Neural cell (in vitro differentiated cells): ENCODE results near the gene MAPK1. TPM values are rescaled to one million over a fixed set of nuclear protein-coding genes. Genes with fewer than 3 reads are reported as not detected.
"Not testable (repeated sequence)": the region's sequence is repeated elsewhere in the genome, so short reads cannot be mapped to it uniquely, and the experiment has no call there.

Source experiments
- H2AFZ ChIP-seq: fragments of 200-600, 300-800 bp; sonication (generic), shearing (Covaris generic); 2 replicates; pipeline ENCODE4 v1.6.0; 2014; ENCODE audit warnings: low read depth, mild to moderate bottlenecking, antibody characterized with exemption, low read length, moderate library complexity
- H3F3A ChIP-seq: fragments of 200-600 bp; shearing (Covaris generic); 2 replicates; pipeline ENCODE4 v1.6.1; 2016; ENCODE audit warnings: mild to moderate bottlenecking, moderate library complexity, mixed read lengths, antibody characterized with exemption, low read length; ENCODE audit not compliant: insufficient read depth, poor library complexity, severe bottlenecking
- H3K27ac ChIP-seq: fragments of 200-600, 300-800 bp; sonication (generic), shearing (Covaris generic); 2 replicates; pipeline ENCODE4 v1.5.1; 2014; ENCODE audit warnings: mild to moderate bottlenecking, low read length, moderate library complexity
- H3K27me3 ChIP-seq: fragments of 300-800, 200-600 bp; sonication (generic), shearing (Covaris generic); 2 replicates; pipeline ENCODE4 v1.6.0; 2014; ENCODE audit warnings: mild to moderate bottlenecking, low read depth, low read length, moderate library complexity; ENCODE audit not compliant: insufficient read depth
- H3K36me3 ChIP-seq: fragments of 300-800, 200-600 bp; sonication (generic), shearing (Covaris generic); 2 replicates; pipeline ENCODE4 v1.5.1; 2014; ENCODE audit warnings: mild to moderate bottlenecking, antibody characterized with exemption, low read length, moderate library complexity; ENCODE audit not compliant: insufficient read depth
- H3K4me2 ChIP-seq: fragments of 300-800, 200-600 bp; sonication (generic), shearing (Covaris generic); 2 replicates; pipeline ENCODE4 v1.6.0; 2014; ENCODE audit warnings: mild to moderate bottlenecking, low read length
- H3K4me3 ChIP-seq: fragments of 300-800, 200-600 bp; sonication (generic), shearing (Covaris generic); 2 replicates; pipeline ENCODE4 v1.5.1; 2014; ENCODE audit warnings: mild to moderate bottlenecking, low read length, moderate library complexity
- H3K79me2 ChIP-seq: fragments of 200-600 bp; shearing (Covaris generic); replicated peaks from 2 replicates; pipeline ENCODE4 v1.6.0; 2014; ENCODE audit warnings: mild to moderate bottlenecking, low read length, moderate library complexity; ENCODE audit not compliant: insufficient read depth
- H3K9ac ChIP-seq: fragments of 300-800, 200-600 bp; sonication (generic), shearing (Covaris generic); 2 replicates; pipeline ENCODE4 v1.6.1; 2016; ENCODE audit warnings: mild to moderate bottlenecking, low read length, mixed read lengths
- H3K9me2 ChIP-seq: fragments of 200-600 bp; shearing (Covaris generic); 2 replicates; pipeline ENCODE4 v1.6.1; 2016; ENCODE audit warnings: mild to moderate bottlenecking, low read length, mixed read lengths; ENCODE audit not compliant: insufficient read depth
- H3K9me3 ChIP-seq: fragments of 200-600, 300-800 bp; sonication (generic), shearing (Covaris generic); 2 replicates; pipeline ENCODE4 v1.6.1; 2016; ENCODE audit warnings: mild to moderate bottlenecking, mixed run types, low read length, moderate library complexity, mixed read lengths
- H4K20me1 ChIP-seq: fragments of 200-600 bp; shearing (Covaris generic); 2 replicates; pipeline ENCODE4 v1.6.1; 2016; ENCODE audit warnings: mild to moderate bottlenecking, mixed run types; ENCODE audit not compliant: insufficient read depth
- EP300 ChIP-seq: fragments of 450-650 bp; conservative IDR thresholded peaks from 2 replicates; pipeline ENCODE4 v1.6.1; 2014; ENCODE audit warnings: antibody characterized with exemption, mild to moderate bottlenecking, moderate library complexity; ENCODE audit not compliant: poor library complexity, severe bottlenecking
- EZH2 ChIP-seq: fragments of 200-600, 300-800 bp; shearing (Covaris generic), sonication (generic); IDR thresholded peaks from 2 replicates; pipeline ENCODE4 v1.6.1; 2014; ENCODE audit warnings: antibody characterized with exemption, low read length, borderline replicate concordance, mild to moderate bottlenecking; ENCODE audit not compliant: insufficient read depth, poor library complexity, severe bottlenecking
- MXI1 ChIP-seq: fragments of 450-650 bp; conservative IDR thresholded peaks from 2 replicates; pipeline ENCODE4 v1.6.1; 2014; ENCODE audit warnings: antibody characterized with exemption, mild to moderate bottlenecking; ENCODE audit not compliant: poor library complexity, severe bottlenecking
- POLR2AphosphoS5 ChIP-seq: IDR thresholded peaks from 2 replicates; pipeline ENCODE4 v1.6.1; 2012
- RAD21 ChIP-seq: fragments of 450-650 bp; conservative IDR thresholded peaks from 2 replicates; pipeline ENCODE4 v1.6.1; 2014; ENCODE audit warnings: antibody characterized with exemption, mild to moderate bottlenecking, moderate library complexity
- SMC3 ChIP-seq: fragments of 450-650 bp; conservative IDR thresholded peaks from 2 replicates; pipeline ENCODE4 v1.6.1; 2014; ENCODE audit warnings: antibody characterized with exemption, mild to moderate bottlenecking, moderate library complexity; ENCODE audit not compliant: poor library complexity
- TAF1 ChIP-seq: IDR thresholded peaks from 2 replicates; pipeline ENCODE4 v1.6.1; 2012; ENCODE audit warnings: low read depth
- polyA plus RNA-seq: library from polyadenylated mRNA; depleted of rRNA; stranded (reverse); fragments of >200 nt; gene quantifications from 2 replicates; pipeline ENCODE4 v1.2.3, GENCODE V29; 2014
- TF ChIP-seq, protein P1 (sequence below): fragments of 450-650 bp; IDR thresholded peaks from 2 replicates; pipeline ENCODE4 v1.5.1; 2014; ENCODE audit warnings: antibody characterized with exemption, mild to moderate bottlenecking, moderate library complexity; ENCODE audit not compliant: poor library complexity, severe bottlenecking
- TF ChIP-seq, protein P2 (sequence below): IDR thresholded peaks from 2 replicates; pipeline ENCODE4 v1.6.1; 2012; ENCODE audit warnings: borderline replicate concordance

Gene MAPK1
- polyA plus RNA-seq, 1 donor from 2014 or later = 43.3 TPM

DNA sequence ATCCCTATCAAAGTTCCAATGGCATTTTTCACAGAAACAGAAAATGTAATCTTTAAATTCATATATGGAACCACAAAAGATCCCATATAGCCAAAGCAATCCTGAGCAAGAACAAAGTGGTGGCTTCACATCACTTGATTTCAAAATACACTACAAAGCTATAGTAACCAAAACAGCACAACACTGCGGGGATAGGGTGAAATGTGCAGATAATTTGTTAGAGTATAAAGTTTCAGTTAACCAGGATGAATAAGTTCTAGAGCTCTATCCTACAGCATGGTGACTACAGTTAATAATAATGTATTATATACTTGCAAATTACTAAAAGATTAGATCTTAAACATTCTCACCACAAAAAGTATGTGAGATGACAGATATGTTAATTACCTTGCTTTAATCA, 55.5 kb downstream of the MAPK1 start:
- Histone ChIP-seq H3K9me2 (no peaks in the 10 kb centered on the region), H2AFZ (no peak overlapping the region), H3K9ac (no peak overlapping the region), H3F3A (no peaks in the 10 kb centered on the region), H3K9me3 (no peaks in the 10 kb centered on the region), H3K79me2 (peaks cover 52% of the 10 kb centered on the region), H3K4me2 (no peak overlapping the region), H3K4me3 (no peak overlapping the region), H3K27me3 (no peaks in the 10 kb centered on the region), H3K36me3 (no peaks in the 10 kb centered on the region), H4K20me1 (no peaks in the 10 kb centered on the region), H3K27ac (no peak overlapping the region)
- TF ChIP-seq RAD21 (no peak), EP300 (no peak), POLR2AphosphoS5 (no peak)

DNA sequence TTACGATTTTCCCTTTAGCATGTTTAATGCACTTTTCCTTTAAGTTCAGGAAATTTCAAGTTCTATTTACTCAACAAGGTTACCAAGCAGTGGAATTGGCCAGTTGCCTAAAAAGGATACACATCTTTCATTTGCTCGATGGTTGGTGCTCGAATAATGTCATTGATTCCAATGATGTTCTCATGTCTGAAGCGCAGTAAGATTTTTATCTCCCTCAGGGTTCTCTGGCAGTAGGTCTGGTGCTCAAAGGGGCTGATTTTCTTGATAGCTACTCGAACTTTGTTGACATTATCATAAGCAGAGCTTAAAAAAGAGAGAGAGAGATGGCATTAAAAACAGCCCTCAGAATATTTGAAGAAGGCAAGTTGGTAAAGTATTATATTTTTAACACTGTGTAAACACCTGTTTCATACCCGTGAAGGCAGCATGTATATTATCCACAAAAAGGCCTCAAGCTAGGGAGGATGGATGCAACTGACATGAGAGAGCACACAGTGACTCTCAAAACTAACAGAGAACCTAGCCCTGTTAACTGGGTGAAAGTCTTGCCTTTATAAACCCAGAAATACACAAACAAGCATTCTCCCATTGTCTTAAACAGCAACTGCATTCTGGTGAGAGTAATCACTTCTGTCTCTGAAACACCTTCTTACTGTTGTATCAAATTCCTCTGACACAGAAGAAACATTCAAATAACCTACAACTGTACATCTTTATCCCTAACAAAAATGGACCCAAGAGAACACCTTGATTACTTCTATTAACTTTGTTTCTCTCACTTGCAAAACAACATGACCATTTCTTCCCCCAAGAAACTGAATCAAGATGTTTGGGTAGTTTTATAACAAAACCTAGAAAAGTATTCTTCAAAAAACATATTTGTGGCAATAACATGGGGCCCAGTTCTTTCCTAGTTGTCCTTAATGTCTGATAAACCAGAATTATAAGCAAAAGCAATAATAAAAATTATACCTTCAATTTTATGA, 59.6 kb downstream of the MAPK1 start:
- H3K36me3 ChIP-seq = no peaks in the 10 kb centered on the region
- peaks cover 41% of the 10 kb centered on the region for H3K79me2 ChIP-seq

DNA sequence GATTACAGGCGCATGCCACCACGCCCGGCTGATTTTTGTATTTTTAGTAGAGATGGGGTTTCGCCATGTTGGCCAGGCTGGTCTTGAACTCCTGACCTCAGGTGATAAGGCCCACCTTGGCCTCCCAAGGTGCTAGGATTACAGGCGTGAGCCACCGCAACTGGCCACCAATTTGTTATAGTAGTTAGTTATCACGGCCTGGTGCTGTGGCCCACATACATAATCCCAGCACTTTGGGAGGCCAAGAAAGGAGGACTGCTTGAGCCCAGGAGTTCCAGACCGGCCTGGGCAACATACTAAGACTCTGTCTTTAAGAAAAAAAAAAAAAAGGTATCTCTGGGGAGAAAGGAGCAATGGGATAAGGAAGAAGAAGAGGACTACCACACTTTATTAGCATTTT, 62.1 kb downstream of the MAPK1 start:
- not testable (repeated sequence) for H3F3A ChIP-seq, H3K9me2 ChIP-seq, H3K4me3 ChIP-seq, H3K9ac ChIP-seq, H3K27me3 ChIP-seq, H3K36me3 ChIP-seq, H3K9me3 ChIP-seq, H2AFZ ChIP-seq, H3K4me2 ChIP-seq, H3K27ac ChIP-seq, H4K20me1 ChIP-seq
- H3K79me2 ChIP-seq = peaks cover 18% of the 10 kb centered on the region

More for the DNA sequence above, 59.6 kb downstream of the MAPK1 start:
- no peaks in the 10 kb centered on the region for H4K20me1 ChIP-seq
- no peak overlapping the region for H3K27ac ChIP-seq
- no peak overlapping the region for H2AFZ ChIP-seq
- no peaks in the 10 kb centered on the region for H3K9me3 ChIP-seq
- H3K4me3 ChIP-seq = no peak overlapping the region
- H3K9ac ChIP-seq = no peak overlapping the region
- TF ChIP-seq EP300 (no peak), RAD21 (no peak), SMC3 (no peak), POLR2AphosphoS5 (no peak), MXI1 (no peak), TAF1 (no peak), EZH2 (no peak)
- TF ChIP-seq, protein P1, sequence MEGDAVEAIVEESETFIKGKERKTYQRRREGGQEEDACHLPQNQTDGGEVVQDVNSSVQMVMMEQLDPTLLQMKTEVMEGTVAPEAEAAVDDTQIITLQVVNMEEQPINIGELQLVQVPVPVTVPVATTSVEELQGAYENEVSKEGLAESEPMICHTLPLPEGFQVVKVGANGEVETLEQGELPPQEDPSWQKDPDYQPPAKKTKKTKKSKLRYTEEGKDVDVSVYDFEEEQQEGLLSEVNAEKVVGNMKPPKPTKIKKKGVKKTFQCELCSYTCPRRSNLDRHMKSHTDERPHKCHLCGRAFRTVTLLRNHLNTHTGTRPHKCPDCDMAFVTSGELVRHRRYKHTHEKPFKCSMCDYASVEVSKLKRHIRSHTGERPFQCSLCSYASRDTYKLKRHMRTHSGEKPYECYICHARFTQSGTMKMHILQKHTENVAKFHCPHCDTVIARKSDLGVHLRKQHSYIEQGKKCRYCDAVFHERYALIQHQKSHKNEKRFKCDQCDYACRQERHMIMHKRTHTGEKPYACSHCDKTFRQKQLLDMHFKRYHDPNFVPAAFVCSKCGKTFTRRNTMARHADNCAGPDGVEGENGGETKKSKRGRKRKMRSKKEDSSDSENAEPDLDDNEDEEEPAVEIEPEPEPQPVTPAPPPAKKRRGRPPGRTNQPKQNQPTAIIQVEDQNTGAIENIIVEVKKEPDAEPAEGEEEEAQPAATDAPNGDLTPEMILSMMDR = no peak
- TF ChIP-seq, protein P2, sequence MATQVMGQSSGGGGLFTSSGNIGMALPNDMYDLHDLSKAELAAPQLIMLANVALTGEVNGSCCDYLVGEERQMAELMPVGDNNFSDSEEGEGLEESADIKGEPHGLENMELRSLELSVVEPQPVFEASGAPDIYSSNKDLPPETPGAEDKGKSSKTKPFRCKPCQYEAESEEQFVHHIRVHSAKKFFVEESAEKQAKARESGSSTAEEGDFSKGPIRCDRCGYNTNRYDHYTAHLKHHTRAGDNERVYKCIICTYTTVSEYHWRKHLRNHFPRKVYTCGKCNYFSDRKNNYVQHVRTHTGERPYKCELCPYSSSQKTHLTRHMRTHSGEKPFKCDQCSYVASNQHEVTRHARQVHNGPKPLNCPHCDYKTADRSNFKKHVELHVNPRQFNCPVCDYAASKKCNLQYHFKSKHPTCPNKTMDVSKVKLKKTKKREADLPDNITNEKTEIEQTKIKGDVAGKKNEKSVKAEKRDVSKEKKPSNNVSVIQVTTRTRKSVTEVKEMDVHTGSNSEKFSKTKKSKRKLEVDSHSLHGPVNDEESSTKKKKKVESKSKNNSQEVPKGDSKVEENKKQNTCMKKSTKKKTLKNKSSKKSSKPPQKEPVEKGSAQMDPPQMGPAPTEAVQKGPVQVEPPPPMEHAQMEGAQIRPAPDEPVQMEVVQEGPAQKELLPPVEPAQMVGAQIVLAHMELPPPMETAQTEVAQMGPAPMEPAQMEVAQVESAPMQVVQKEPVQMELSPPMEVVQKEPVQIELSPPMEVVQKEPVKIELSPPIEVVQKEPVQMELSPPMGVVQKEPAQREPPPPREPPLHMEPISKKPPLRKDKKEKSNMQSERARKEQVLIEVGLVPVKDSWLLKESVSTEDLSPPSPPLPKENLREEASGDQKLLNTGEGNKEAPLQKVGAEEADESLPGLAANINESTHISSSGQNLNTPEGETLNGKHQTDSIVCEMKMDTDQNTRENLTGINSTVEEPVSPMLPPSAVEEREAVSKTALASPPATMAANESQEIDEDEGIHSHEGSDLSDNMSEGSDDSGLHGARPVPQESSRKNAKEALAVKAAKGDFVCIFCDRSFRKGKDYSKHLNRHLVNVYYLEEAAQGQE = no peak
- no peaks in the 10 kb centered on the region for H3K9me2 ChIP-seq
- H3K4me2 ChIP-seq = no peak overlapping the region
- H3F3A ChIP-seq = no peaks in the 10 kb centered on the region
- no peaks in the 10 kb centered on the region for H3K27me3 ChIP-seq
